Common myeloid progenitor, CD34-positive (primary cell): ENCODE data around the gene PTX4.
"Not testable (repeated sequence)": the region's sequence is repeated elsewhere in the genome, so short reads cannot be mapped to it uniquely, and the experiment has no call there.

ENCODE experiments used
- CTCF ChIA-PET: fragments of 350-600 bp; sonication (Branson Sonifier 250); formaldehyde crosslinking; loops from one replicate; lab custom pipeline; 2021; ENCODE audit warnings: antibody characterized with exemption; lab: Charles Lee
- POLR2A ChIA-PET: fragments of 350-600 bp; sonication (Branson Sonifier 250); formaldehyde crosslinking; loops from one replicate; lab custom pipeline; 2021; ENCODE audit warnings: antibody characterized with exemption; lab: Charles Lee
- DNase-seq, 3 donors: peaks; one replicate each; pipeline versions ENCODE4 v3.0.0 to v3.0.0-alpha.2; 2013
- H3K27ac ChIP-seq, 2 experiments: 1 replicate in 1 of 2; 2 replicates in 1 of 2; pipeline ENCODE4 v1.7.0; 2013; ENCODE audit warnings: inconsistent platforms in 2 of 2, low read length in 2 of 2, mild to moderate bottlenecking in 2 of 2, low read depth in 1 of 2, moderate library complexity in 1 of 2; ENCODE audit not compliant: severe bottlenecking in 2 of 2, insufficient read depth in 1 of 2, poor library complexity in 1 of 2
- H3K27me3 ChIP-seq, 5 experiments: replicated peaks in 2 of 5; 1 replicate in 3 of 5; 2 replicates in 2 of 5; pipeline versions ENCODE4 v1.6.1 to v1.7.0; 2013; ENCODE audit warnings: low read length in 4 of 5, mild to moderate bottlenecking in 2 of 5, moderate library complexity in 2 of 5, inconsistent platforms in 1 of 5; ENCODE audit not compliant: insufficient read depth in 5 of 5, control insufficient read depth in 4 of 5
- H3K36me3 ChIP-seq, 4 experiments: 1 replicate in 2 of 4; 2 replicates in 2 of 4; pipeline versions ENCODE4 v1.6.1 to v1.7.0; 2013; ENCODE audit warnings: low read length in 3 of 4, control low read depth in 1 of 4, mild to moderate bottlenecking in 1 of 4; ENCODE audit not compliant: control insufficient read depth in 4 of 4, insufficient read depth in 4 of 4
- H3K4me1 ChIP-seq, 4 experiments: 1 replicate in 3 of 4; 2 replicates in 1 of 4; pipeline versions ENCODE4 v1.6.1 to v1.7.1; 2013; ENCODE audit warnings: low read length in 3 of 4, mild to moderate bottlenecking in 3 of 4, control low read depth in 1 of 4, inconsistent platforms in 1 of 4, moderate library complexity in 1 of 4; ENCODE audit not compliant: control insufficient read depth in 4 of 4, insufficient read depth in 4 of 4; ENCODE audit errors: control extremely low read depth in 1 of 4
- H3K4me3 ChIP-seq, 7 experiments: 1 replicate in 4 of 7; 2 replicates in 3 of 7; pipeline versions ENCODE4 v1.5.1 to v1.7.0; 2013; ENCODE audit warnings: mild to moderate bottlenecking in 7 of 7, low read length in 6 of 7, moderate library complexity in 6 of 7, inconsistent platforms in 2 of 7, low read depth in 2 of 7, control low read depth in 1 of 7; ENCODE audit not compliant: insufficient read depth in 4 of 7, control insufficient read depth in 1 of 7; ENCODE audit errors: extremely low read depth in 1 of 7
- H3K9me3 ChIP-seq, 5 experiments: 1 replicate in 4 of 5; 2 replicates in 1 of 5; pipeline versions ENCODE4 v1.6.1 to v1.7.1; 2013; ENCODE audit warnings: low read length in 4 of 5, mild to moderate bottlenecking in 2 of 5, inconsistent platforms in 1 of 5, low read depth in 1 of 5, moderate library complexity in 1 of 5; ENCODE audit not compliant: control insufficient read depth in 4 of 5, insufficient read depth in 2 of 5; ENCODE audit errors: control extremely low read depth in 1 of 5
- WGBS: methylation state at CpG from one replicate; pipeline ENCODE4 v1.1.5; 2013; ENCODE audit not compliant: insufficient coverage; 5-methylcytosine and 5-hydroxymethylcytosine counted together

Gene PTX4

DNA sequence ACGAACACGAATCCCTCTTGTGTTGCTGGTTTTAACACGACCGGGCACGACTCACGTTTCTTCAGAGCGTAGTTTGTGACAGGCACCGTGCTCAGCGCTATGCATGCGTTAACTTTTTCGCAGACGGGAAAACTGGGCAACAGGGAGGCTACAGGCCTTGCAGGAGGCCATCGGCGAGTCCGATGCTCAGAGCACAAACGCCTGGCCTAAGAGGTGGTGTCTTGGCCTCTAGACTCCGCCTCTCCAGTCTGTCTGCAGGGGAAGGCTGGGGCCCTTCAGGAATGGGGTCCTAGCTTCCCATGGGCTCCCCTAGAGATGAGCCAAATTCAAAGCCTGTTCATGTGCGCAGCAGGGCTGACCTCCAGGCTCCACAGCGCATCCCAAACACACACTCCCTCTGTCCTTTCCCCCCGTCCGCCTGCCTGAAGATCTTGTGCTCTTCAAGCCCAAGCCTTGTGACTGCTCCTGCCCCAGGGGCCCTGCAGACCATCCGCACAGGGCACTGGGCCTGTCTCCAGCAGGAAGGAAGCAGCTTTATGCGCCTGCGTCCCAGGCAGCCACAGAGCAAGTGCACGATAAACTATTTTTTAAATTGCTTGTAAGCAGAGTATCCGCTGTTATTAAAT, 17.1 kb downstream of the PTX4 start:
- no peaks in the 10 kb centered on the region for H3K27me3 ChIP-seq
- H3K4me1 ChIP-seq, result peaks cover 11 to 66% (median 57%) of the 10 kb centered on the region in 4 experiments
- POLR2A ChIA-PET, result interaction anchor here (0.6 to 1.0 kb wide), 2 partner anchors 11 to 667 kb away, joined by 3 read pairs; no protein-coding TSS in a partner anchor
- peak in 2 of 3 donors; percentile 58 to 70 for DNase-seq
- no peaks in the 10 kb centered on the region for H3K9me3 ChIP-seq
- H3K36me3 ChIP-seq, result peaks cover 0 to 19% (median 0%) of the 10 kb centered on the region in 4 experiments
- peak overlapping the region; percentile 67 to 82 for H3K27ac ChIP-seq
- CTCF ChIA-PET, result interaction anchor here (0.6 to 1.4 kb wide), 4 partner anchors 31 to 108 kb away, joined by 3 to 4 read pairs (median 3); no protein-coding TSS in a partner anchor
- 25% methylated on average over 22 of the region's 26 CpGs for WGBS
- H3K4me3 ChIP-seq, result peak overlapping the region in 6 of 7 experiments; percentile 9 to 59 (median 51)

DNA sequence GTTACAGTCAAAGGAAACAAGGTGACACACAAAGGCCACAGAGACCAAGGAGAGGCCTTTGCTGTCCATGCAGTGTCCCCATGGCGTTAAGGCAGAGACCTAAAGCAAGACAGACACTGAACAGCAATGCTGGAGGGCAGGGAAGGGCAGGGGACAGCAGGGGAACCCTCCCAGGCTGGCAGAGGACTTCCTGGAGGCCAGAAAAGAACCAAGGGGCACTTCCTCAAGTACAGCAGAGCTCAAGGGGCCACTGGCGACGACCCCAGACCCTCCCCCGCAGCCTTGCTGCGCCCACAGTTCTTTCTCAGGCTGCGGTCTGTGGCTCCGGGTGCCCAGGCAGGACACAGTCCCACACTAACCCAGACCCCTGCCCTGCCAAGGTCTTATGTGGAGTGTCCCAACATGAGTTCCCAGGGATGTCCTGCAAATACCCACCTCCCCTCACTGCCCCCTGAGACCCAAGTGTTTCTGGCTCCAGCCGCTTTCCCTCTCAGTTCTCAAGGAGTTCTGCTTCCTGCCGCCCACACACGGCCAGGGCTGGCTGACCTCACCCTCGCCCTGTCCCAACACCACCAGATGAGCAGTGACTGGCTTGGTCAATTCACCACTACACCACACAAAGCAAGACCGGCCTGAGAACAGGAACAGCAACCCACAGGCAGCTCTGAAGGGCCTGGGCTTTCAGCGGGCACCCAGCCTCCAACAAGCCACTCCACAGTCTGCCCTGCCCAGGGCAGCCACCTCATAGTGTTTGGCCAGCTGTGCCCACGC, 18.1 kb downstream of the PTX4 start:
- ChIA-PET POLR2A (interaction anchor here (0.6 kb wide), 1 partner anchor 666 kb away, joined by 3 read pairs; no protein-coding TSS in a partner anchor), CTCF (interaction anchor here (0.6 to 1.4 kb wide), 3 partner anchors 30 to 107 kb away, joined by 3 to 4 read pairs (median 3); no protein-coding TSS in a partner anchor)
- peak overlapping the region; percentile 67 to 82 for H3K27ac ChIP-seq

DNA sequence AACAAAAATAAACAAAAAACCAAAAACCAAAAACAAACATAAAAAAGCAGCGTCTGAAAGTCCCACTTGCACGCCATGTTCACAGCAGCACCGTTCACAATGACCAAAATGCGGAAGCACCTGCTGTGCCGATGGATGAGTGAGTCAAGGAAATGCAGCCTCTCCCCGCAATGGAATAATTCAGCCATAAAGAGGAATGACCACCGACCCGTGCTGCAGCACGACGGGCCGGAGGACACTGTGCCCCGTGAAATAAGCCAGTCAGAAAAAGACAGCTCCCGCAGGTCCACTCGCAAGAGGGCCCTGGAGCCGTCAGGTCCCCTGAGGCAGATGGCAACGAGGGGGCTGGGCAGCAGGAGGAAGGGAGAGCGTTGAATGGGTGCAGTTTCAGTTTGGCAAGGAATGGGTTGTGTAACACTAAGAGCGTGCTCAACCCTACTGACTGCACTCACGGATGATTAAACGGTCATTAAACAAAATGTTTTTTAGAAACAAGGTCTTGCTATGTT, 19.0 kb downstream of the PTX4 start:
- POLR2A ChIA-PET, result no interaction called here

More for the DNA sequence above, 18.1 kb downstream of the PTX4 start:
- DNase-seq, result no peak
- Histone ChIP-seq H3K27me3 (no peaks in the 10 kb centered on the region), H3K9me3 (no peaks in the 10 kb centered on the region), H3K4me3 (peak overlapping the region in 4 of 7 experiments; percentile 19 to 59 (median 54)), H3K36me3 (peaks cover 0 to 22% (median 4%) of the 10 kb centered on the region in 4 experiments), H3K4me1 (peaks cover 11 to 63% (median 54%) of the 10 kb centered on the region in 4 experiments)
- 78% methylated on average over 10 of the region's 14 CpGs for WGBS

DNA sequence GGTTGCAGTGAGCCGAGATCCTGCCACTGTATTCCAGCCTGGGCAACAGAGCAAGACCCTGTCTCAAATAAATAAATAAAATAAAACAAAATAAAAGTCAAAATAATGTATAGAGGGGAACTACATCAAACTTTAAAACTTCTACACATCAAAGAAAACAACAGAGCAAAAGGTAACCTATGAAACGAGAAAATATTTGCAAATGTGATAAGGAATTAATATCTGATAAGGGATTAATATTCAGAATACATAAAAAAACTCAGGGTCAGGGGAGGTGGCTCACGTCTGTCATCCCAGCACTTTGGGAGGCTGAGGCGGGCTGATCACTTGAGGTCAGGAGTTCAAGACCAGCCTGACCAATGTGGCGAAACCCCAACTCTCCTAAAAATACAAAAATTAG, 19.6 kb downstream of the PTX4 start:
- POLR2A ChIA-PET, result interaction anchor here (0.6 kb wide), 1 partner anchor 384 kb away, joined by 4 read pairs; no protein-coding TSS in a partner anchor
- H3K9me3 ChIP-seq, H3K27me3 ChIP-seq, H3K4me3 ChIP-seq, DNase-seq, CTCF ChIA-PET: not testable (repeated sequence)
- Histone ChIP-seq H3K27ac (peak overlapping the region; percentile 67 to 82), H3K36me3 (peaks cover under 1 to 31% (median 10%) of the 10 kb centered on the region in 4 experiments), H3K4me1 (peaks cover 9 to 49% (median 45%) of the 10 kb centered on the region in 4 experiments)
- 100% methylated on average over 1 of the region's 5 CpGs for WGBS

More for the DNA sequence above, 19.0 kb downstream of the PTX4 start:
- Histone ChIP-seq H3K27ac (peak overlapping the region; percentile 67 to 82), H3K36me3 (peaks cover 0 to 26% (median 8%) of the 10 kb centered on the region in 4 experiments), H3K4me1 (peaks cover 11 to 55% (median 47%) of the 10 kb centered on the region in 4 experiments), H3K9me3 (no peaks in the 10 kb centered on the region), H3K4me3 (peak overlapping the region in 4 of 7 experiments; percentile 3 to 52 (median 28)), H3K27me3 (no peaks in the 10 kb centered on the region)
- WGBS, result 72% methylated on average over 20 of the region's 20 CpGs
- CTCF ChIA-PET, result no interaction called here
- DNase-seq, result peak; percentile 53 to 89 (median 74)

DNA sequence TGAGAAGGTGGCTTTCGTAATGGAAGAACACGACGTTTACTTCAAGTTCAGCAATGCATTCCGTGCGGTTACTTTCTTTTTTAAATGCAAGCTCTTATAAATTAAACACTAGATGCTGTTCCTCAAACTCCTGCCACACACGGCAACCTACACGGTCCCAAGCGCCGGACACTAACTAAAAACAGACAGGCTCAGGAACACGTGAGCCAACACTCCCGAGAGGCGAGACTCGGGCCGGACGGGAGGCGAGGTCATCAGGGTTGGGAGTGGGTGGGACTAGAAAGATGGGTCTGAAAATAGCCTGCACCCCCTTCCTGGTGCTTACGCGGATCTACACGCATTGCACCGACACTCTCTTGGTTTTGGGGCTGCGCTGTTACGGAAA, 20.3 kb downstream of the PTX4 start:
- DNase-seq, result no peak
- WGBS, result over 99% methylated on average over 14 of the region's 22 CpGs
- Histone ChIP-seq H3K4me3 (no peak overlapping the region), H3K9me3 (no peaks in the 10 kb centered on the region), H3K27ac (no peak overlapping the region), H3K27me3 (no peaks in the 10 kb centered on the region), H3K4me1 (peaks cover 6 to 42% (median 38%) of the 10 kb centered on the region in 4 experiments), H3K36me3 (peaks cover 2 to 37% (median 12%) of the 10 kb centered on the region in 4 experiments)
- ChIA-PET CTCF (no interaction called here), POLR2A (no interaction called here)

DNA sequence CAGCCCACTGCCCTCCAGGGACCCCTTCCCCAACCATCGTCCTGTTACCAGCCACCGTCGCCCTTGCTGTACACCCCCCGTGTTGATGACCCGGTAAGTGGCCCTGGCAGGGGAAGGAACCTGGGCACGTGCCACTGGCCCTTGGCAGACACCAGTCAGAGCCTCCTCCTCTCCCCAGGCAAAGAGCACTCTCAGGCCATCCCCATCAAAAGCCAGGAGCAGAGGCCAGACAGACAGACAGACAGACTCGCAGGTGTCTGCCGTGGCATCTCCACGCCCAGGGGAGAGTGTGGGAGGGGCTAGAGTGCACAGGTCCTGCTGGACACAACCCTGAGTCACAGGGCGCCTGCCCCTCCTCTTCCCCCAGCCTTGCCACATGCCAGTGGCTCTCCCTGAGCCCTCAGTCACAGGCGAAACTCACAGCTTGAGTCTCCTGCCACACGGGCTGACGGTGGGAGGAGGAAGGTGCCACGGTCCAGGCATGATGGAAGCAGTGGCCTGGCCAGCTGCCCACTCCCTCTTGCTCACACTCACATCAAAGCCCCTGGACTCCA, 21.7 kb downstream of the PTX4 start:
- CTCF ChIA-PET, result no interaction called here
- Histone ChIP-seq H3K27ac (no peak overlapping the region), H3K27me3 (no peaks in the 10 kb centered on the region), H3K4me1 (peaks cover 6 to 28% (median 26%) of the 10 kb centered on the region in 4 experiments), H3K36me3 (peaks cover 5 to 46% (median 16%) of the 10 kb centered on the region in 4 experiments), H3K4me3 (no peak overlapping the region), H3K9me3 (no peaks in the 10 kb centered on the region)
- no peak for DNase-seq
- POLR2A ChIA-PET, result interaction anchor here (0.7 kb wide), 1 partner anchor 35 kb away, joined by 3 read pairs; no protein-coding TSS in a partner anchor
- WGBS, result 96% methylated on average over 6 of the region's 14 CpGs
